AG04450 (cell line): ENCODE results near the gene CDHR4. TPM values are rescaled to one million over a fixed set of nuclear protein-coding genes. Genes with fewer than 3 reads are reported as not detected.

Experiments used
- CTCF ChIA-PET: fragments of 300-600, 350-600 bp; formaldehyde crosslinking; extraction: SDS; loops from one replicate; lab custom pipeline; 2022; ENCODE audit warnings: antibody characterized with exemption, inconsistent platforms; lab: Charles Lee
- POLR2A ChIA-PET: fragments of 350-600 bp; formaldehyde crosslinking; extraction: SDS; loops from one replicate; lab custom pipeline; 2021; ENCODE audit warnings: antibody characterized with exemption, inconsistent platforms; lab: Yijun Ruan, JAX
- DNase-seq: peaks from one replicate; pipeline ENCODE4 v3.0.0-alpha.2; 2011; ENCODE audit warnings: low read depth, low spot score
- H3K27ac ChIP-seq: one replicate; pipeline ENCODE4 v1.5.1; 2012; ENCODE audit warnings: low read depth, low read length, control low read depth
- H3K27me3 ChIP-seq: one replicate; pipeline ENCODE4 v1.6.0; 2012; ENCODE audit warnings: low read length; ENCODE audit not compliant: control insufficient read depth, insufficient read depth
- H3K4me3 ChIP-seq: 2 replicates; pipeline ENCODE4 v1.5.1; 2011; ENCODE audit warnings: mild to moderate bottlenecking, low read depth, low read length, control low read depth
- H3K9me3 ChIP-seq: 2 replicates; pipeline ENCODE4 v1.5.1; 2012; ENCODE audit warnings: low read length; ENCODE audit not compliant: control insufficient read depth, insufficient read depth
- CTCF ChIP-seq: IDR thresholded peaks from 2 replicates; pipeline ENCODE4 v1.5.1; 2011; ENCODE audit warnings: low read depth, low read length, control low read depth, inconsistent platforms
- polyA minus RNA-seq: library from RNA; depleted of rRNA, polyadenylated mRNA; stranded (reverse); fragments of >200 nt; gene quantifications from 2 replicates; pipeline ENCODE4 v1.2.3, GENCODE V29; 2011; rRNA and poly(A)+ RNA removed
- polyA plus RNA-seq: library from polyadenylated mRNA; depleted of rRNA; stranded (reverse); fragments of >200 nt; gene quantifications from 2 replicates; pipeline ENCODE4 v1.2.3, GENCODE V29; 2011; rRNA removed

Gene CDHR4
- polyA plus RNA-seq (0.09 TPM in 1 of 2 replicates, not detected in the other), polyA minus RNA-seq (not detected in 2 replicates)

- ChIA-PET CTCF (interaction anchor here (10.5 kb wide), 1 partner anchor 38 kb away, joined by 182 read pairs; no protein-coding TSS in a partner anchor), POLR2A (interaction anchor here (0.7 to 1.0 kb wide), 2 partner anchors 14 to 306 kb away, joined by 3 to 4 read pairs; partner anchors contain the start of gene IP6K1)
- Histone ChIP-seq H3K27me3 (no peaks in the 10 kb centered on the region), H3K27ac (no peak within 1 kb of the TSS), H3K9me3 (no peaks in the 10 kb centered on the region; the same call in 1 of the 2 replicates), H3K4me3 (no peak within 1 kb of the TSS)
- no peak for DNase-seq
- no peak for TF ChIP-seq CTCF
Observed at GRCh38 chr3:49799761-49800160, at the start of gene CDHR4. CDHR4 (minus strand) TSS chr3:49799873; CDS start chr3:49799812, 61 bp downstream.

- ChIA-PET CTCF (interaction anchor here (0.5 to 0.6 kb wide), 2 partner anchors 9 to 102 kb away, joined by 3 to 7 read pairs; no protein-coding TSS in a partner anchor), POLR2A (no interaction called here)
- no peak for DNase-seq
- no peaks in the 10 kb centered on the region for H3K9me3 ChIP-seq
- H3K27ac ChIP-seq: no peak overlapping the region
- H3K27me3 ChIP-seq: no peaks in the 10 kb centered on the region
- TF ChIP-seq CTCF: no peak
- no peak overlapping the region for H3K4me3 ChIP-seq
Observed at GRCh38 chr3:49845694-49846093, 46.0 kb upstream of the CDHR4 start.

- no peak for TF ChIP-seq CTCF
- CTCF ChIA-PET: no interaction called here
Observed at GRCh38 chr3:49844464-49845183, 45.0 kb upstream of the CDHR4 start.

GRCh38 chr3:49842843-49843517, 43.3 kb upstream of the CDHR4 start:
- no peak overlapping the region for H3K4me3 ChIP-seq
- ChIA-PET POLR2A (no interaction called here), CTCF (no interaction called here)
- H3K27ac ChIP-seq: no peak overlapping the region
- DNase-seq: no peak
- H3K9me3 ChIP-seq: no peaks in the 10 kb centered on the region
- no peak for TF ChIP-seq CTCF
- H3K27me3 ChIP-seq: no peaks in the 10 kb centered on the region

More at GRCh38 chr3:49844464-49845183, 45.0 kb upstream of the CDHR4 start:
- no peak overlapping the region for H3K4me3 ChIP-seq
- no peaks in the 10 kb centered on the region for H3K27me3 ChIP-seq
- H3K9me3 ChIP-seq: no peaks in the 10 kb centered on the region
- H3K27ac ChIP-seq: no peak overlapping the region
- POLR2A ChIA-PET: no interaction called here
- DNase-seq: no peak
